GM12892 (cell line): Measurements from ENCODE around the gene HPX.

Experiments used
- DNase-seq: peaks from one replicate; pipeline ENCODE4 v3.0.0; 2011; ENCODE audit not compliant: insufficient read length
- FAIRE-seq: peaks from 2 replicates; lab custom pipeline; 2011; peaks lifted over from hg19 to GRCh38; lab: Jason Lieb, UNC
- POLR2A ChIP-seq: IDR thresholded peaks from 2 replicates; pipeline ENCODE4 v1.6.1; 2011; ENCODE audit warnings: low read depth, low read length, control low read depth
- POLR2AphosphoS5 ChIP-seq: IDR thresholded peaks from 2 replicates; pipeline ENCODE4 v1.6.1; 2011; ENCODE audit warnings: low read depth, low read length, control low read depth
- TAF1 ChIP-seq: IDR thresholded peaks from 2 replicates; pipeline ENCODE4 v1.6.1; 2011; ENCODE audit warnings: low read depth, mild to moderate bottlenecking, control low read depth, low read length, borderline replicate concordance

The HPX gene

DNA sequence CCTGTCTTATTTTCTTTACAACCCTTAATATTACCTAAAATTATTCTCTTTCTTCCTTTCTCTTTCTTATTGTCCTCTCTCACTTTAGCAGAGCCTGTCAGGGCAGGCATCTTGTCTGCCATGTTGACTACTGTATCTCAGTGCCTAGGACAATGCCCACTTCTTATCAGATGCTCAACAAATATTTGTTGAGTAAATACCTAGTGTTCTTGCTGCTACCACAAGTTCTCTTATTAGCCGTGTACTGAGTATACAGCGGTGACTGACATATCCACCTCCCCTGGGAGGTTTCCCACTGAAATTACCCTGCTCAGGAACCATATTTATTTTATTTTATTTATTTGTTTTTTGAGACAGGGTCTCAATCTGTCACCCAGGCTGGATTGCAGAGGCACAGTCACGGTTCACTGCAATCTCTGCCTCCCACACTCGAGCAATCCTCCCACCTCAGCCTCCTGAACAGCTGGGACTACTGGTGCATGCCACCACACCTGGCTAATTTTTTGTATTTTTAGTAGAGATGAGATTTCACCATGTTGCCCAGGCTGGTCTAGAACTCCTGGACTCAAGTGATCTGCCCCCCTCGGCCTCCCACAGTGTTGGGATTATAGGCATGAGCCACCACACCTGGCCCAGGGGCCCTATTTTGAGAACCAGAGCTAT is 6.7 kb downstream of the HPX start:
- TF ChIP-seq TAF1: no peak
- TF ChIP-seq POLR2A: no peak
- TF ChIP-seq POLR2AphosphoS5: no peak
- no peak for DNase-seq
- FAIRE-seq: peak; percentile 78

DNA sequence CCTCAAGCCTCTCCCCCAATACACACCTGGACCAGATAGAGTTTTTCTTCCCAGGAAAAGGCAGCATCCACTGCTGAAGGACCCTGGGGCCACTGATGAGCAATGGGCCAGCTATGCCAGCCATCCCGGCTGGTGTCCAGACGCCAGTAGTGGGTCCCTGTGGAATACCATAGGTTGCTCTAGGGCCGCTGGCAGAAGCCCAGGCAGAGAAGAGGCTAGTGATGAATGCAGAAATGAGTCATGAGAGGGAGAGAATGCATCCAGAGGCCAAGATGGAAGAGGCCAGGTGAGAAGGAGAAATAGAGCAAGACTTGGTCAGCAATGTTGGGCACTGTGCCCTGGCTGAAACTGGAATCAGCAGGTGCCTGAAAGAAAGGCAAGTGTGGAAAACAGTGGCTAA is 8.9 kb downstream of the HPX start:
- no peak for FAIRE-seq
- TF ChIP-seq TAF1 (no peak), POLR2A (no peak), POLR2AphosphoS5 (no peak)
- DNase-seq: no peak

DNA sequence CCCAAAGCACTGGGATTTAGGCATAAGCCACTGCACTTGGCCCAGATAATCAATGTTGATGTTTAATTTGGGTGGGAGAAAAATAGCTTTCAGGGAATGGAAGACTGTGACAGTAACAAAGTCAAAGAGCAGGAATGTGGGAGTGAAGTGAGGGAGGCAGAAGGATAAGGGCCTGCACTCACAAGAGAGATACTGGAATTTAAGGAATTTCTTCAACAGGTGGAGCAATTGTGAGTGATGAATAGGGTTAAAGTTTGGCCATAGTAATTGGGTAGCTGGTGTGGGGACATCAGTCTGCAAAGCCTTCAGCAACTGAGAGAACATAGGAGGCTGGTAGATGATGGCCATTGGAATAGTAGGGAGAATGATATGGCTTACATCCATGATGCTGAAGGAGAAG is 13.3 kb downstream of the HPX start:
- DNase-seq: no peak
- TF ChIP-seq TAF1: no peak
- TF ChIP-seq POLR2AphosphoS5: no peak
- no peak for TF ChIP-seq POLR2A
- FAIRE-seq: no peak

DNA sequence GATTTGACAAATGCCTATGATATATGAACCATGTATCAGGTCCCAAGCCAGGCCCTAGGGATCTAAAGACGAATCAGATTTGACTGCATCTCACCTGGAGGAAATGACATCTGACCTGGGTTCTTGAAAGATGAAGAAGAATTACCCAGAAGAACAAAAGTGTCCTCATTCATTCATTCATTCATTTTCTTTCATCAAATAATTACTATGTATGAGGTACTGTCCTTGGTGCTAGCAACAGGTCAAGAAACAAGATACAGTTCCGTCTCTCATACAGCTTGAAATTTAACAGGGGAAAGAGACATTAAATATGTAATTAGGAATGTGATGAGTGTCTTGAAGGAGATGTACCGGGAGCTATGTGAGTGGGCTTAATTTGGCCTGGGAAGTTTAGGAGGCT is 20.1 kb downstream of the HPX start:
- DNase-seq (no peak), FAIRE-seq (no peak)
- TF ChIP-seq POLR2AphosphoS5 (no peak), TAF1 (no peak), POLR2A (no peak)

DNA sequence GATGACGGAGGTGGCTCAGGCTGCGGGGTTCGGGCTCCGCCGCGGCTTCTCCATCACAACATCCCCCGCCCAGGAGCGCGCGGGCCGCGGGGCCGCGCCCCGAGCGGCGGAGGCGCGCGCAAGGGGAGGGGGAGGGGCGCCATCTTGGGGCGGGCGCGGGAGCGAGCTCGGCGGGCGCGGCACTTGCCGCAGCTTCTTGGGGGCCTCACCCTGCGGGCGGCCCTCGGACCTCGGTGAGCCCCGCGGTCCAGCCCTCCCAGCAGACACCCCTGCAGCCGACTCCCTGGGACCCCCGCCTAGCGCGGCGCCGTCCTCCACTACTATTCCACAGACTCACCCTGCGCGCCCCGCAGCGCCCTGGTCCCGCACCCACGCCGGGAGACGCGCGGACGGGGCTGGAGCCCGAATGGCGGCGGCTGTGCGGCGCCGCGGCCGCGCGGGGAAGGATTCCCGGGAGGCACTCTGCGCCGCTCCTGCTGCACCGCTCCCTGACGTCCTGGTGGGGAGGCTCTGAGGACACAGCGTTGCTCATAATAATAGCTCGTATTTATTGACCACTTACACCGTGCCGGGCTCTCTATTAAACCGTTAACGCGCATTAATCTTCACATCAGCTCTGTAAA is 21.7 kb downstream of the HPX start, which contains the start of gene APBB1:
APBB1 (minus strand) TSS at position 86 of the 623 bp plus-strand sequence. CDS start 7,747 bp downstream, outside the sequence.
- TF ChIP-seq POLR2AphosphoS5: no peak
- no peak for TF ChIP-seq TAF1
- TF ChIP-seq POLR2A: no peak
- peak; percentile 75 for DNase-seq
- peak; percentile 94 for FAIRE-seq

DNA sequence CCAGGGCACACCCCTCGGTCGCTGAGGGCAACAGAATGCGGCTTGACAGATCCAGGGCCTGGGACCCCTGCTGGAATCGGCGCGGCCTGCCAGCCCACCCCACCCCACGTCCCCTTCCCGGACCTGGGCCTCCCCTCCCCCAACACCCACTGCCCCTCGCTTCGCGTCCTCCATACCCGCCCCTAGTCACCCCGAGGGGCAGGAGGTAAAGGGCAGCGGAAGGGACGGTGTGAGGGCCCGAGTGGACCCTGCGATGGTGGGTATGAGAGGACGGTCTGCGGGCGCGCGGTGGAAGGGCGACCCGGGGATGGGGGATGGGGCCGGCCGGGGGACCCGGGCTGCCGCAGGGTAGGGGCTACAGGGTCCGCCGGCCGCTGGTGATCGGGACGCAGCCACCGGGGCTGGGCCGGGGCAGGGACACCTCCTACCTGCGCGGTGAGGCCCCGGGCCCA is 22.2 kb downstream of the HPX start:
- no peak for FAIRE-seq
- no peak for DNase-seq
- TF ChIP-seq TAF1 (no peak), POLR2AphosphoS5 (no peak), POLR2A (no peak)

DNA sequence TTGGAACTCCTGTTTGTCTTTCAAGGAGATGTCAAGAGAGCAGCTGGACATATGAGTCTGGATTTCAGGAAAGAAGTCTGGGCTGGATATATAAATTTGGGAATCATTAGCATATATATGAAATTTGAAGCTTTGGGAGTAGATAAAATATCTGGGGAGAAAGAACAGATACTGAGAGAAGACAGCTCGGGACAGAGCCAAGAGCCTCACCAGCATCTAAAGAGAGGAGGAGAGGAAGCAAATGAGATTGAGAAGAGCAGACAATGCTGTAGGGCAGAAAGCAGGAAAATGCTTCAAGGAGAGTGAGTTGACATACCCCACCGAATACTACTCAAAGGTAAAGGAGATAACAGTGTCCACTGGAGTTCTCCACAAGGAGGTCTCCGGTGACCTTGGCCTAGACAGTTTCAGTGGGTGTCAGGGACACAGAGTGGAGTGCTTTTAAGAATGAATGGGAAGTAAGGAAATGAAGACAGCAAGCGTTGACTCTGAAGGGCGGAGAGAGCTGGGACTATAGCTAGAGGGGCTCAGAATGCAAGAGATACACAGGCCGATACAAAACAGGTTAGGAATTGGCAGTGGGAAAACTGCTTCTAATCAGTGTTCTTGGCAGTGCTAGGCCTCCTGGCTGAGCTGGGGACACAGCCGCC is 22.8 kb downstream of the HPX start:
- no peak for DNase-seq
- FAIRE-seq: peak; percentile 54
- TF ChIP-seq POLR2A (no peak), POLR2AphosphoS5 (no peak)

DNA sequence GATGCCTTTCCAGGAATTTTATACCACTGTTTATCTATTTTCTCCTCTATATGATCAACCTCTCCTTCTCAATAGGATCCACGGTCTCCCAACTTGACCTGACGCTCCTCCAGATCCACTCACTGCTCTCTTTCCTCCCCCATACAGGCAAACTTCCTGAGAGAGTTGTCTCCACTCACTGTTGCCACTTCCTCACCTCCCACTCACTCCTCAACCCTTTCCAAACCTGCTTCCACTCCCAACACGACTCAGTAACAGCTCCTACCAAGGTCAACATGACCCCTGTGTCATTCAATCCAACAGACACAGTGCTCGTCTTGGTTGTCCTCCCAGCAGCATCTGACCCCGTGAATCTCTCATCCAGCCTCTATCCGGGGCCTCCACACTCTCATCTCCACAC is 25.0 kb downstream of the HPX start:
- DNase-seq (no peak), FAIRE-seq (no peak)
- no peak for TF ChIP-seq TAF1
- no peak for TF ChIP-seq POLR2AphosphoS5
- TF ChIP-seq POLR2A: no peak

DNA sequence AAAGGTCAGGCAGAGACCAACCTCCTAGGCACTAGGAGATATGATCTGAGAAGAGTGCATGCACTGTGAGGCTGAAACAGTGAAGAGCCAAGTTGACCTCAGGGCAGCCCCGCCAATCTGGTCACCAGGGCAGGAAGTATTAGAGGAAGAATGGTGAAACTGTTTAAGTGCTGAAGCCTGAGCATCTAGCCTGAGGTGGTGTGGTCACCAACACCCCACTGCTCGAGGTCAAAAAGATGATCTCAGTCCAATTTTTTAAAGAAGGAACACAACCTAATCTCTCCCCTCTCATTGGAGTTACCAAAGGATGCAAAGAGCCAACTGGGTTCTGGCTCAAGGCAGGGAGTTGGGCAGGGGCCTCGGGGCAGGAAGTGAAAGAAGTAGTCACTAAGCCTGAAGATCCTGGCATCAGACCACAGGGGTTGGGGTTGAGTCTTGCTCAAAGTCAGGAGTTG is 25.9 kb downstream of the HPX start:
- no peak for TF ChIP-seq POLR2A
- no peak for TF ChIP-seq TAF1
- no peak for TF ChIP-seq POLR2AphosphoS5
- FAIRE-seq (peak; percentile 93), DNase-seq (no peak)

DNA sequence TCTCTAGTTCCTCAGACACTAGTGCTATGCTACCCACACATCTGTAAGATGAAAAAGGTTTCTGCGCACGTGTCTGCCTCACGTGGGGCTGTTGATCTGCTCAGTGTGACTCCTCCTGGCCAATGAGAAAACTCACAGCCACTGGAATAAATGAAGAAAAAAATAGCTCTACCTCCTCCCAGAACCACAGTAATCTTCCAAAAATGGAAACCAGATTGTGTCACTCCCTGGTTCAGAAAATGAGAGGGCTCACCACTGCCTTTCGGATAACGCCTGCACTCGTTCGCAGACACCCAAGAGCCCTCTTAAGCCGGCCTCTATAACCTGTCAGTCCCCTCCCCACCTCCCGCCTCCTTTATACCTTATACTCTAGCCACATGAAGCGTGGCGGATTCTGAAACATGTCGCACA is 27.0 kb downstream of the HPX start:
- no peak for DNase-seq
- no peak for FAIRE-seq
- TF ChIP-seq TAF1: no peak
- no peak for TF ChIP-seq POLR2A
- TF ChIP-seq POLR2AphosphoS5: no peak

DNA sequence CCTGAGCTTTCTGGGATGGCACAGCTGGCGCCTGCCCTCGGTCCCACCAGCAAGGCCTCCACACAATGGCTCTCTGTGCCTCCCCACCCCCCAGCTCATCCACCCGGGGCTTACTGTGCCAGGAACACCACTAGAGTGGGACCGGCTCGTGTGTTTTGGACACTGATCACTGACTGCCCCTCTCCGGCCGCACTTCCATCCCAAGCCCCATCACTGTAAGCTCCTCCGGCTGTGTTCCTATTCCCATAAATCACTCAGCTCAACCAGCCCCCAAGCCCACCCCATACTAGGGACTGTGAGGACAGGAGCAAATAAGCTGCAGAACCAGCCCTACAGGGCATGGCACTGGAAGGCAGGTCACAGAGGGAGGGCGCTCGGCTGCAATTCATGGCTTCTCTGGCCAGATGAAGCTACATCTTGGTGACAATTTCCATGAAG is 29.2 kb downstream of the HPX start:
- TF ChIP-seq POLR2A (no peak), POLR2AphosphoS5 (no peak), TAF1 (no peak)
- FAIRE-seq: no peak
- no peak for DNase-seq
